GM23248 (cell line): ENCODE results near the gene ME2. TPM values are rescaled to one million over a fixed set of nuclear protein-coding genes. Genes with fewer than 3 reads are reported as not detected.

Experiments
- DNase-seq: peaks from one replicate; pipeline ENCODE4 v3.0.0-alpha.2; 2015
- H2AFZ ChIP-seq: fragments of 200-600 bp; sonication (generic); 2 replicates; pipeline ENCODE4 v1.6.1; 2016; ENCODE audit warnings: antibody characterized with exemption
- H3F3A ChIP-seq: fragments of 200-600 bp; sonication (generic); 2 replicates; pipeline ENCODE4 v1.6.1; 2016; ENCODE audit warnings: mild to moderate bottlenecking, antibody characterized with exemption, mixed run types; ENCODE audit not compliant: insufficient read depth
- H3K27ac ChIP-seq: fragments of 200-600 bp; sonication (generic); 2 replicates; pipeline ENCODE4 v1.5.1; 2016; ENCODE audit warnings: mild to moderate bottlenecking
- H3K27me3 ChIP-seq: fragments of 200-600 bp; sonication (generic); replicated peaks from 2 replicates; pipeline ENCODE4 v1.6.1; 2016; ENCODE audit warnings: mild to moderate bottlenecking; ENCODE audit not compliant: insufficient read depth
- H3K36me3 ChIP-seq: fragments of 200-600 bp; sonication (generic); 2 replicates; pipeline ENCODE4 v1.6.1; 2016; ENCODE audit warnings: low read depth, mild to moderate bottlenecking
- H3K4me1 ChIP-seq: fragments of 200-600 bp; sonication (generic); 2 replicates; pipeline ENCODE4 v1.6.1; 2016; ENCODE audit warnings: mild to moderate bottlenecking; ENCODE audit not compliant: insufficient read depth
- H3K4me2 ChIP-seq: fragments of 200-600 bp; sonication (generic); one replicate; pipeline ENCODE4 v1.6.1; 2016; ENCODE audit warnings: mild to moderate bottlenecking; ENCODE audit not compliant: unreplicated experiment
- H3K4me3 ChIP-seq: fragments of 200-600 bp; sonication (generic); 2 replicates; pipeline ENCODE4 v1.5.1; 2016; ENCODE audit warnings: mild to moderate bottlenecking
- H3K79me2 ChIP-seq: fragments of 200-600 bp; sonication (generic); 2 replicates; pipeline ENCODE4 v1.6.1; 2016; ENCODE audit warnings: mild to moderate bottlenecking; ENCODE audit not compliant: insufficient read depth
- H3K9ac ChIP-seq: fragments of 200-600 bp; sonication (generic); 2 replicates; pipeline ENCODE4 v1.6.1; 2016; ENCODE audit warnings: mild to moderate bottlenecking
- H3K9me2 ChIP-seq: fragments of 200-600 bp; sonication (generic); 2 replicates; pipeline ENCODE4 v1.6.1; 2016; ENCODE audit warnings: mixed run types, mild to moderate bottlenecking, moderate library complexity; ENCODE audit not compliant: insufficient read depth
- H3K9me3 ChIP-seq: fragments of 200-600 bp; sonication (generic); one replicate; pipeline ENCODE4 v1.6.1; 2017; ENCODE audit warnings: low read depth
- H4K20me1 ChIP-seq: fragments of 200-600 bp; sonication (generic); 2 replicates; pipeline ENCODE4 v1.6.0; 2016; ENCODE audit not compliant: insufficient read depth
- EZH2 ChIP-seq: fragments of 200-600 bp; sonication (generic); IDR thresholded peaks from 2 replicates; pipeline ENCODE4 v1.6.1; 2018; ENCODE audit warnings: antibody characterized with exemption, mild to moderate bottlenecking; ENCODE audit not compliant: insufficient read depth, poor library complexity, severe bottlenecking
- EZH2phosphoT487 ChIP-seq: fragments of 200-600 bp; sonication (generic); IDR thresholded peaks from 2 replicates; pipeline ENCODE4 v1.6.1; 2018; ENCODE audit warnings: antibody characterized with exemption, moderate library complexity, mild to moderate bottlenecking, low read depth; ENCODE audit not compliant: insufficient read depth
- WGBS, 2 experiments: methylation state at CpG; one replicate each; pipeline ENCODE4 v1.1.6; 2015 to 2017; ENCODE audit warnings: low lambda C conversion rate in 2 of 2, low coverage in 1 of 2; ENCODE audit errors: missing lambda C conversion rate in 2 of 2; 5-methylcytosine and 5-hydroxymethylcytosine counted together
- in situ Hi-C: fragments of 300-500 bp; cut with MboI; formaldehyde crosslinking; loops from 2 replicates; pipeline ENCODE4 v1.15.0; 2020
- polyA plus RNA-seq: library from polyadenylated mRNA; unstranded; fragments of >200 nt; fragmentation: Nextera tagmentation; extraction: Ambion mirVana; gene quantifications from 2 replicates; pipeline ENCODE4 v1.2.1, GENCODE V29; 2016
- total RNA-seq: library from RNA; depleted of rRNA; stranded (reverse); fragments of >200 nt; shearing (Covaris generic); gene quantifications from 2 replicates; pipeline ENCODE4 v1.2.3, GENCODE V29; 2014

Gene ME2
- total and polyA plus RNA-seq, 2 experiments from 2014 or later = 24.1 to 32.2 TPM

DNA sequence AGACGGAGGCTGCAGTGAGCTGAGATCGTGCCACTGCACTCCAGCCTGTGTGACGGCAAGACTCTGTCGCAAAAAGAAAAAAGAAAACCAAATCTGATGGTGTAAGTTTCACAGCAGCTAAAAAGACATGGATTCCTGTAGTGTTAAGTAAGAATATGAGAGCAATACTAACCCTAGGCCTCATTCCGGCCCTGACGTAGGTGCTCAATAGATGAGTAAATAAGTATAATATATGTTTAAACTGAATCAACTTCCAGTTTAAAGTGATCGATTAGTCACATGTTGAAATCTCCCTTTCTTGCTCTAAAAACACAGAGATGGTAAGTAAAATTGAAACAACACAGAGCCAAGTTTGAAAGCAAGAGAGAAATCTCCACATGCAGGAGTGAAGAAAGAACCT lies 8.0 kb downstream of the ME2 start:
- Histone ChIP-seq H3K4me3 (no peak overlapping the region), H3F3A (no peaks in the 10 kb centered on the region), H4K20me1 (no peaks in the 10 kb centered on the region), H3K9me3 (no peaks in the 10 kb centered on the region), H3K4me1 (no peaks in the 10 kb centered on the region), H2AFZ (no peak overlapping the region), H3K79me2 (peaks cover 65% of the 10 kb centered on the region), H3K27me3 (no peaks in the 10 kb centered on the region), H3K4me2 (no peak overlapping the region), H3K9me2 (no peaks in the 10 kb centered on the region), H3K9ac (no peak overlapping the region), H3K27ac (no peak overlapping the region), H3K36me3 (no peaks in the 10 kb centered on the region; the same call in 1 of the 2 replicates)
- 98 to 99% methylated on average over 7 of the region's 7 CpGs for WGBS, 2 experiments
- no peak for TF ChIP-seq EZH2phosphoT487
- no peak for TF ChIP-seq EZH2
- in situ Hi-C loops = no loop called here
- no peak for DNase-seq

DNA sequence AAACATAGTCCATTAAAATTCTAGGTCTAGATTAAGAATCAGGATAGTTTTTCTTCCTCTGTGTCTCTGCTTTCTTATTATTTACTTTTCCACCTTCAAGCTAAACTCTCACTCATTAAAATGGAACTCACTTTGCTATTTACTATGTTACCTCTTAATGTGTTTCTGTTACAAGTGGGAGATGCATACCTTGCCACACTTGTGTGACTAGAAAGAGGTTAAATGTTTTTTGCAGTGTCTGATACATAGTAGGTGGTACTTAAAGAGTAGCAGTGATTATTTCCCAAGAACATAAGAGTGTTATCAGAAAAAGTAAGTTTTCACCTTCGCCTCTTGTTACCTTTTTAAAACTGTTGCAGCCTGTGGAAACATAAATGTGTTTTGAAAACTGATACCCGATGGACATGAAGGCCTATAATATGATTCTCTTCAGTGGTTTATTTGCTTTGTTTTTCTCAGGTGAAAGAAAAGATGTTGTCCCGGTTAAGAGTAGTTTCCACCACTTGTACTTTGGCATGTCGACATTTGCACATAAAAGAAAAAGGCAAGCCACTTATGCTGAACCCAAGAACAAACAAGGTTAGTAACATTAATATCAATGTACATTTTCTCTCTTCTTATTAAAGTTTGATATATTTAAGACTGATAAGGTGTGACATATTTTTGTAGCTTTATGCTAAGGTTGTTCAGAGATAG lies 16.6 kb downstream of the ME2 start:
- Histone ChIP-seq H3K9me2 (no peaks in the 10 kb centered on the region), H3F3A (no peaks in the 10 kb centered on the region), H3K9ac (no peak overlapping the region), H3K4me1 (no peaks in the 10 kb centered on the region), H3K4me3 (no peak overlapping the region), H3K4me2 (no peak overlapping the region), H3K36me3 (0 out of 2 replicates have a peak, but pooled peaks cover 5% of the 10 kb centered on the region), H2AFZ (no peak overlapping the region), H3K9me3 (no peaks in the 10 kb centered on the region), H3K27me3 (no peaks in the 10 kb centered on the region), H3K79me2 (0 out of 2 replicates have a peak, but pooled peaks cover 7% of the 10 kb centered on the region), H3K27ac (no peak overlapping the region), H4K20me1 (no peaks in the 10 kb centered on the region)
- 88 to 89% methylated on average over 4 of the region's 4 CpGs for WGBS, 2 experiments
- TF ChIP-seq EZH2phosphoT487 (no peak), EZH2 (no peak)
- no peak for DNase-seq
- in situ Hi-C loops = no loop called here

- H3K4me2 ChIP-seq = no peak overlapping the region
- in situ Hi-C loops = no loop called here
- 75 to 79% methylated on average over 1 of the region's 1 CpG for WGBS, 2 experiments
- TF ChIP-seq EZH2 (no peak), EZH2phosphoT487 (no peak)
- no peak overlapping the region for H3K9ac ChIP-seq
- H3K9me2 ChIP-seq = no peaks in the 10 kb centered on the region
- no peaks in the 10 kb centered on the region for H4K20me1 ChIP-seq
- H3K27me3 ChIP-seq = no peaks in the 10 kb centered on the region
- no peak for DNase-seq
- 0 out of 2 replicates have a peak, but pooled peaks cover 5% of the 10 kb centered on the region for H3K36me3 ChIP-seq
- H2AFZ ChIP-seq = no peak overlapping the region
- no peaks in the 10 kb centered on the region for H3K4me1 ChIP-seq
- no peaks in the 10 kb centered on the region for H3F3A ChIP-seq
- no peak overlapping the region for H3K4me3 ChIP-seq
- H3K27ac ChIP-seq = no peak overlapping the region
- no peaks in the 10 kb centered on the region for H3K9me3 ChIP-seq
- 0 out of 2 replicates have a peak, but pooled peaks cover 7% of the 10 kb centered on the region for H3K79me2 ChIP-seq
These were observed 17.2 kb downstream of the ME2 start for GRCh38 chr18:50896093-50896492.

DNA sequence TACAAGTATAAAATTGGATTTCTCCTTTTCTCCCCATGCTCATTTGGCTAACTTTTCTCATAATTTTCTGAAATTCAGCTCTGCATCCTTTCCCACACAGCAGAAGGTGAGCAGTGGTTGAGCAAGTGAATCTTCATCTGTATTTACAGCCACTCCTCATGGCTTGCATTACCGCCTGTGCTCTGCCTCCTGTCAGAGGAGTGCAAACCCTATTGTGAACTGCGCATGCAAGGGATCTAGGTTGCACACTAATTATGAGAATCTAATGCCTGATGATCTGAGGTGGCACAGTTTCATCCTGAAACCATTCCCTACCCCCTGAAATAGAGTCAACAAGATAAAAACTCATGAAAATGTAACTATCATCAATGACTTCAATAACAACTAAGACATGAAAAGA lies 20.0 kb downstream of the ME2 start:
- Histone ChIP-seq H3K4me1 (no peaks in the 10 kb centered on the region), H3K4me2 (no peak overlapping the region), H3K27me3 (no peaks in the 10 kb centered on the region), H3F3A (no peaks in the 10 kb centered on the region), H3K9me3 (no peaks in the 10 kb centered on the region), H2AFZ (no peak overlapping the region), H4K20me1 (no peaks in the 10 kb centered on the region), H3K9ac (no peak overlapping the region), H3K9me2 (no peaks in the 10 kb centered on the region), H3K36me3 (0 out of 2 replicates have a peak, but pooled peaks cover 9% of the 10 kb centered on the region), H3K27ac (no peak overlapping the region), H3K79me2 (no peaks in the 10 kb centered on the region), H3K4me3 (no peak overlapping the region)
- in situ Hi-C loops = no loop called here
- DNase-seq = no peak
- WGBS, 2 experiments = 98% methylated on average over 2 of the region's 2 CpGs
- TF ChIP-seq EZH2phosphoT487 = no peak
- TF ChIP-seq EZH2 = no peak
